ENCODE results near the gene AP1B1. TPM values are rescaled to one million over a fixed set of nuclear protein-coding genes. Genes with fewer than 3 reads are reported as not detected.

The AP1B1 gene
- total RNA-seq, 4 donors from 2014 or later: 55.6 to 97.0 (median 89.4) TPM

DNA sequence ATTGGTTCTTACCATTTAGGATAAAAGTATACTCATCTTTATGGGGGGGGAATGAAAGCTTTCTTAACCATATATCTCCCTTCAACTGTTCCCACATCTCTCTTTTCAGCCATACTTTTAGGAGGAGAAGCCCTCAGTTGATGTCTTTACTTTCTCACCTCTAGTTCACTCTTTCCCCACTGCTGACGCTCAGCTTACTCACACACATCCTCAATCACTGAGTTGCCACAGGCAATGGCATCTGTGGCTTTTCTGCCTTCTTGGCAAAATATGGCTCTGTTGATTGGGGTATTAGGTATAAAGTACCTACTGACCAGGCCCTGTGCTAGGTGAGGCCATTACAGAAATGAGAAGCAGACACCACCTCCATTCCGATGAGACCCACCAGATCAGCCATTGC is 12.2 kb upstream of the AP1B1 start:
- H3K36me3 ChIP-seq: no peaks in the 10 kb centered on the region
- no peak for DNase-seq (ENCODE audit: low spot score in 2 of 2)
- H3K9me3 ChIP-seq: no peaks in the 10 kb centered on the region
- TF ChIP-seq POLR2A (IDR thresholded peaks at IDR 0.05) (no peak), POLR2AphosphoS5 (IDR thresholded peaks at IDR 0.05) (no peak), CTCF (IDR thresholded peaks at IDR 0.05) (no peak), EP300 (IDR thresholded peaks at IDR 0.05) (no peak)
- no peak overlapping the region for H3K27ac ChIP-seq
- no peaks in the 10 kb centered on the region for H3K4me1 ChIP-seq
- 90% methylated on average over 2 of the region's 2 CpGs for WGBS
- no peak overlapping the region for H3K4me3 ChIP-seq
- H3K27me3 ChIP-seq: no peaks in the 10 kb centered on the region

GRCh38 chr22:29397791-29398190 is 9.4 kb upstream of the AP1B1 start:
- TF ChIP-seq EP300 (IDR thresholded peaks at IDR 0.05) (no peak), CTCF (IDR thresholded peaks at IDR 0.05) (no peak), POLR2AphosphoS5 (IDR thresholded peaks at IDR 0.05) (no peak), POLR2A (IDR thresholded peaks at IDR 0.05) (no peak)

DNA sequence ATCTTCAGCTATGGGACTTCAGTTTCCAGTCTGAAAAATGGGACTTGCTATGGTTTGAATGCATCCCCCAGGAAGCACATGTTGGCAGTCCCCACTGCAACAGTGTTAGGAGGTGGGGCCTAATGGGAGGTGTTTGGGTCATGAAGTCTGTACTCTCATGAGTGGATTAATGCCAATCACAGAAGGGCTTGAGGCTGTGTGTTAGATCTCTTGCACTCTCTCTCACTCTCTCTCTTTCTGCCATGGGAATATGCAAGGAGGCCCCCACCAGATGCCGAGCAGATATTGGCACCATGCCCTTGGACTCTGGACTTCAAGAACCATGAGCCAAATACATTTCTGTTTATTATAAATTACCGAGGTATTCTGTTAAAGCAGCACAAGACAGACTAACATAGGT is 7.8 kb upstream of the AP1B1 start:
- H3K27me3 ChIP-seq: no peaks in the 10 kb centered on the region
- no peaks in the 10 kb centered on the region for H3K9me3 ChIP-seq
- DNase-seq (ENCODE audit: low spot score in 2 of 2): peak; percentile 20 to 35
- 57% methylated on average over 2 of the region's 2 CpGs for WGBS
- TF ChIP-seq POLR2A (IDR thresholded peaks at IDR 0.05) (no peak), POLR2AphosphoS5 (IDR thresholded peaks at IDR 0.05) (no peak)
- no peak overlapping the region for H3K27ac ChIP-seq
- no peaks in the 10 kb centered on the region for H3K36me3 ChIP-seq
- H3K4me3 ChIP-seq: no peak overlapping the region
- peaks cover 7% of the 10 kb centered on the region for H3K4me1 ChIP-seq

More at GRCh38 chr22:29397791-29398190, 9.4 kb upstream of the AP1B1 start:
- H3K4me1 ChIP-seq: peaks cover 7% of the 10 kb centered on the region
- H3K27me3 ChIP-seq: no peaks in the 10 kb centered on the region
- H3K36me3 ChIP-seq: no peaks in the 10 kb centered on the region
- no peak overlapping the region for H3K4me3 ChIP-seq
- H3K9me3 ChIP-seq: no peaks in the 10 kb centered on the region
- WGBS: 80% methylated on average over 1 of the region's 6 CpGs
- DNase-seq (ENCODE audit: low spot score in 2 of 2): peak in 1 of 2 donors; percentile 57
- no peak overlapping the region for H3K27ac ChIP-seq

DNA sequence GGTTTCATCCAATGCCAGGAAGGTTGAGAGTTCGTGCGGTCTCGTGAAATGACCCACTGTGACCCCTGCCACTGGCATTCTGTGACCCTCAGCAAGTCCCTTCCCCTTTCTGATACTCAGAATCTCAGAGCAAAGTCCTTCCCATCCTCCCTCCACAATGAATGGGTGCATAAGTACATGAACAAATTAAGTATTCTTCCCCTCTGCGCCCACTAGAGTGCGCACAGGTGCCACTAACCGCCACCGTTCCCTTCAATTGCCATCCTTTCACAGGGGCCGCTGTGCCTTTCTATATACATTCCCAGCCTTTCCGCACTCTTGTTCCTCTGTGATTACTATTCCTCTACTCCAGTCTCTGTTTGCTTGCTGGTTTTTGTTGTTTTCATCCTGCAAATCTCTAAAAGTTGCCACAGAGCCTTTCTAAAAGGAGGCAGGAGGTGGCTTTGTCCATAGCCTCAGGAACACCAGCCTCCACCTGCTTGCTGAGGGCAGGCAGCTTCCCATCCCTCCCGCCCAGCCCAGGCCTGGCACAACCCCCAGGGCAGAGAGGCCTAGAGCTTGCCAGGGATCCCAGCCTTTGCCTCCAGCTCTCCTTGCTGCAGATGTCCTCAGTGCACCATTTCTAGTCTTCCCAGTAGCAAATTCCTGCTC is 6.7 kb upstream of the AP1B1 start:
- peaks cover 7% of the 10 kb centered on the region for H3K4me1 ChIP-seq
- H3K36me3 ChIP-seq: no peaks in the 10 kb centered on the region
- H3K27me3 ChIP-seq: no peaks in the 10 kb centered on the region
- H3K27ac ChIP-seq: no peak overlapping the region
- no peak overlapping the region for H3K4me3 ChIP-seq
- no peaks in the 10 kb centered on the region for H3K9me3 ChIP-seq
- 6% methylated on average over 10 of the region's 10 CpGs for WGBS
- peak; percentile 66 to 70 for TF ChIP-seq CTCF (IDR thresholded peaks at IDR 0.05)
- TF ChIP-seq POLR2AphosphoS5 (IDR thresholded peaks at IDR 0.05): no peak
- TF ChIP-seq EP300 (IDR thresholded peaks at IDR 0.05): no peak
- TF ChIP-seq POLR2A (IDR thresholded peaks at IDR 0.05): no peak
- peak; percentile 69 to 80 for DNase-seq (ENCODE audit: low spot score in 2 of 2)

DNA sequence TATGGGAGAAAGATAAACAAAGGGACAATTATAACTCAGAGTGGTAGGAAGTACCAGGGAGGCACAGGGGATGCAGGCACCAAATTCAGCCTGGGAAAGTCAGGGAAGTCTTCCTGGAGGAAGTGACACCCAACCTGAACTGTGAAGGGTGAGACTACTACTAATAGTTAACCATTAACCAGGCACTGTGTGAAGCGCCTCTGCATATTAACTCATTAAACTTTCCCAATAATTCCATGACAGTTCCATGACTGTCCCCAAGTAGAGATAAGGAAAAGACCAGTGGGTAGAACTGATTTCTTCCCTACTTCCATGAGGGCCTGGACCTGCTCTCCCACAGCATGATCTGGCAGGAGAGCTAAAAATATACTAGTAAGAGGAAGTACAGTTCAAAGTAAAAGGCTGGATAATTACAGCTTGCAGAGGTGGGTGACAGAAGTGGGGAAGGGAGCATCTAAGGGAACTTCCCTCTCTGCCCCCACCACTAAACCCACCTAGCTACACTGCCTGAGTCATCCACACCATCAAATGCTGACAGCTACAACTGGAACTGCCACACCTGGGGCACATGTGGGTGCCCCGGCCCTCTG is 4.7 kb upstream of the AP1B1 start:
- 94% methylated on average over 2 of the region's 2 CpGs for WGBS
- H3K27me3 ChIP-seq: no peaks in the 10 kb centered on the region
- TF ChIP-seq CTCF (IDR thresholded peaks at IDR 0.05) (no peak), POLR2AphosphoS5 (IDR thresholded peaks at IDR 0.05) (no peak), EP300 (IDR thresholded peaks at IDR 0.05) (no peak), POLR2A (IDR thresholded peaks at IDR 0.05) (no peak)
- H3K4me3 ChIP-seq: no peak overlapping the region
- H3K27ac ChIP-seq: no peak overlapping the region
- peak in 1 of 2 donors; percentile 20 for DNase-seq (ENCODE audit: low spot score in 2 of 2)
- peaks cover 15% of the 10 kb centered on the region for H3K4me1 ChIP-seq
- no peaks in the 10 kb centered on the region for H3K9me3 ChIP-seq
- no peaks in the 10 kb centered on the region for H3K36me3 ChIP-seq

Measured in suprapubic skin (tissue), 4 donors.